Measurements from ENCODE around the gene CHRM3. TPM values are rescaled to one million over a fixed set of nuclear protein-coding genes. Genes with fewer than 3 reads are reported as not detected.

The CHRM3 gene
- total RNA-seq, 1 donor from 2014 or later: 1.4 TPM

DNA sequence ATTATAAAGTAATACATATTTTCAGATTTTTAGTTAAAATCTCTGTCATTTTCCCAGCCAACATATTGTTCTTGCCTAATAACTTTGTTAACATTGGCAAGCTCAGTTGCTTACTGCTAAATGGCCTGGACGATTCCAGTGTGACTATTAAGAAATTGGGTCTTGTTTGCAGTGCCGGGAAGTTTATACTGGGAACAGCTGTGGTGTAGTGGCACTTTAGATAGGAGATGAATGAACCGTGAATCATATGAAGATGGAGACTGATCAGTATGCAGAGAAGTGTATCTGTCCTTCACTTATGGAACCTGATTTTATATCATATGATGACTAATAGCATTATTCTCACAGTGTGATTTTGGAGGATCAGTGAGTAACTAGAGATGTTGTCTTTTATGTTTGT is 3.3 kb downstream of the CHRM3 start:
- no peak for DNase-seq (ENCODE audit: low spot score)
- ATAC-seq: no peak
- intact Hi-C loops (cut with DNase I): no loop called here

DNA sequence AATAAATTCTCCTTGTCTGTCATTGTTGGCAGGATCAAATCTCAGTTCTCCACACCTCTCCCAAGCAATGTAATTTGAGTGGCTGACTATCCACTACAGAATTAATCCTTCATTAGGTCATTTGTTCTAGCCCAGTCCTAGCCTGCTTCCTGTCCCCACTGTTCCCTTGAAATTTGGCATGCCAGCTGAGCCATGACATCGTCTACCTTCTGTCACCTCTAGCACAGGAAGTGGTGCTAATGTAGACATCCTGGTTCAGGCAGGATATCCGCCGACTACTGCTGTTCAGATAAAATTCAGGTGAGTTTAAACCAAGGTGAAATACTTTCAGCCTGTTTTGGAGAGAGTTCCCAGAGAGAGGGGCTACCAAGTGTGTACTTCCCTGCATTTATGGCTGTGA is 5.9 kb downstream of the CHRM3 start:
- ATAC-seq (no peak), DNase-seq (ENCODE audit: low spot score) (no peak)
- intact Hi-C loops (cut with DNase I): no loop called here

DNA sequence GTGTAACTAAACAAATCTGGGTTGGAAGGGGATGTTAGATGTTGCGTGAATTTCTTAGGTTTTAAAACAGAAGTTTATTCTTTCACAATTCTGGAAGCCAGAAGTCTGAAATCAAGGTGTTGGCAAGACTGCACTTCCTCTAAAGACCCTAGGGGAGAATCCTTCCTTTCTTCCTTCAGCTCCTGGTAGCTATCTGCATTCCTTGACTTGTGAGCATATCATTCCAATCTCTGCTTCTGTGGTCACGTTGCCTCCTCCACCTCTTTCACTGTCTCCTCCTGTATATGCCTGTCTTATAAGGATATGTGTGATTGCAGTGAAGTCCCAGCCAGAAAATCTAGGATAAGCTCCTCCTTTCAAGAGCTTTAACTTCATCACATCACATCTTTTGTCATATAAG is 7.7 kb downstream of the CHRM3 start:
- intact Hi-C loops (cut with DNase I): no loop called here
- no peak for DNase-seq (ENCODE audit: low spot score)
- no peak for ATAC-seq

DNA sequence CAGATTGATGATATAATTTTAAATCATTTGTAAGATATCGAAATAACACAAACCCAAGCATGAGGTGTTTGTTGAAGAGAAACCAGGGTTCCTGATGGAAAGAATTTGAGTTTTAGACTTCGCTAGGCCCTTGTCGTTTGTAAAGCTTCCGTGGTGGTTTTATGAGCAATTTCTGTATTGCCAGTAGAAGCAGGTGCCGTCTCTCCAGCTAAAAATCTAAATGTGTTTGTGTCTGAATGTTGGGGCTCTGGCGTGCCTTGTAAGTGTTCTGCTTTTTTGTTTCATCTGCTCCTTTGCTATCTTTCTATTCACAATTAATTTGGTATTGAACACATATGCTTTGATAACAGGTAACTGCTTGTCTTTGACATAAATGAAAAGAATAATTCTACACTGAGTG is 27.5 kb downstream of the CHRM3 start:
- DNase-seq (ENCODE audit: low spot score) (no peak), ATAC-seq (no peak)
- intact Hi-C loops (cut with DNase I): no loop called here

DNA sequence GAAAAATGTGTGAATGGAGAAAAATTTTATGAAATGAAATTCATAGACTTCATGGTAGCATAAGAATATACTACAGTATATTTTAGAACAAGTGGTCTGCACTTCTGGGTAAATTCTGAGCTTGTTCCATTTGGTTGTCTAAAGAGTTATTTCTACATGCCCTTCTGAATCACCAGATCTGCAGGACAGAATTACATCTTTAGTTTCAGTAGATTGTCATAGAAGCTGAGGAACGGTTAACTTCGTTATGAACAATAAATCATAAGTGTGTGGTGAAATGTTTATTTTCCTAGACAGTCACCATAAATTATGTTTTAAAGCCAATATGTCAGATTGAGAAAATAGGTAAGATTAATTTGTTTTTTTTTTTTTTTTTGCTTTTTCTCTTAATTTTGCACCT is 30.9 kb downstream of the CHRM3 start:
- intact Hi-C loops (cut with DNase I): no loop called here
- ATAC-seq: no peak
- no peak for DNase-seq (ENCODE audit: low spot score)

DNA sequence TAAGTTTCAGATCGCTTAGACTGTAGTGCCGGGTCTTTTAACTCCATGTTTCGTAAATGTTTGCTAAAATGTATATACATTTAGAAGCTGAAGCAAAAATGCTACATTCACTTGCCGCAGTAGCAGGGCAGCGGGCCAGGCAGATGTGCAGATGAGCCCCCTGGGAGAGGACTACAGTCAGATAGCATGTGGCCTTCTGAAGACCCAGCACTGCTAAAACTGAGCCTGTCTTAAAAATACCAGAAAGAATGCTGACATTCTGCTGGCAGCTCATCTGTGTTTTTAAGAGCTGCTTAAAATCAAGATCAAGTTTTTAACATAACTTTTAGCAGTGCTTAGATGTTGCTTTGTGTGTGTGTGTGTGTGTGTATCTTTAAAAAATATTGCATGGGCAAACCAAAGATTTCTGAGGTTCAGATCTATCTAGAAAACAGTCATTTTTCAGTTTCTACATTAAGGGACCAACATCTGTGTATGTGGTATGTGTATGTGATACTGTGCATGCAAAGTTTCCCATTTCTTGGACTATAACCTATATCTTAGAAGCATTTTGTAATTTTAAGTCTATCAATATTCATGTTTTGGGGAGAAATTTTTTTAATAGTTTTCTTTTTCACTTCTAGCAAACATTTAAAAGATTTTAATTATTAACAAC is 31.7 kb downstream of the CHRM3 start:
- ATAC-seq (no peak), DNase-seq (ENCODE audit: low spot score) (no peak)
- intact Hi-C loops (cut with DNase I): no loop called here

DNA sequence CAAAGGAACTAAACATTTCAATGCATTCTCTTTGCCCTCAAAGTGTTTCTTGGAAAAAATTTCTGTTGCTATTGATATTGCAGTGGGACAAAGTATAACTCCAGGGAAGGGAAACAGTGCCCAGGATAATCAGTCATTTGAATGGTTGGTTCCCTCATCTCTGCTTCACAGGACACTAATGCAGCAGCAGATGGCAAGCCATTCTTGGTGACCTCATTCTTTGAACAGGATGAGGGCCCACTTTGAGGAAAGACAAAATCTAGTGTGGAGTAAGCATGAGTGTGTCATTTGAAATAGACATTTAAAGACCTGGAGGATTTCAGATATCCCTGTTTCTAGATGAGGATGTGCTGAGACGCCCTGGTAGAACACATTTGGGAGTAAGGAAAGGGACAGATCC is 32.3 kb downstream of the CHRM3 start:
- ATAC-seq (no peak), DNase-seq (ENCODE audit: low spot score) (no peak)
- intact Hi-C loops (cut with DNase I): no loop called here

DNA sequence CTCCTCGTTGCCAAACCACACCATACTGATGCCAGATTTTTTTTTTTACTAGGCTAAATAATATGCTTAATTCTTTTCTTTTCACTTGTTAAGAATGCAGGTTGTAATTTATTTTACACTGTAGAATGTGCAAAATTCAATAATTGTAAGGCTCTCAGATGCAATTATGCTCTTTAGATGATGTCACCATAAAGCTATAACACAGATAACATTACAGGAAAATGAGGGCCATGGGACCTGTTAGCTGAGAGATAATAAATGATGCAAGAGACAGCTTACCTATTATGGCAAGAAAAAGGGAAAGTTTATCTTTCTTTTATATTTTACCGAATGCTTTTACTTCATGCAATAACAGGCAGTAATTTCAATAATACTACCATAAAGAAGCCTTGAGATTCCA is 35.4 kb downstream of the CHRM3 start:
- intact Hi-C loops (cut with DNase I): no loop called here
- ATAC-seq (no peak), DNase-seq (ENCODE audit: low spot score) (no peak)

DNA sequence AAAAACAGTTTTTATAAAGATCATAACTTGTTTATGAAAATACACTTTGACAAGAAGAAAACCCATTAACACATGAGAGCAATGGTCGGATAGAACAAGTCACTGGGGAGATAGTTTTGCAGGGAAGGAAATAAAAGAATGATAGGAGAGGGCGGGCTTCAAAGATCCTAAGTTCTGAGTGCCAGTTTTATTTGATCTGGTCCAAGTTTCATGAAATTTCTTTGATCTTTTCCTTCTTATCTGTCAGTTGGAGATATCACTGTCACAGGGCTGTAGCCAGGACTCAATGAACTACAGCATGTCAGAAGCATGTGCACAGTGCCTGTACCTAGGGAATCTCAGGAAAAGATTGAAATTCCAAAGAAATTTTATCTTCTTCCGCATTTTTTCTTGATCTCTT is 36.5 kb downstream of the CHRM3 start:
- no peak for DNase-seq (ENCODE audit: low spot score)

DNA sequence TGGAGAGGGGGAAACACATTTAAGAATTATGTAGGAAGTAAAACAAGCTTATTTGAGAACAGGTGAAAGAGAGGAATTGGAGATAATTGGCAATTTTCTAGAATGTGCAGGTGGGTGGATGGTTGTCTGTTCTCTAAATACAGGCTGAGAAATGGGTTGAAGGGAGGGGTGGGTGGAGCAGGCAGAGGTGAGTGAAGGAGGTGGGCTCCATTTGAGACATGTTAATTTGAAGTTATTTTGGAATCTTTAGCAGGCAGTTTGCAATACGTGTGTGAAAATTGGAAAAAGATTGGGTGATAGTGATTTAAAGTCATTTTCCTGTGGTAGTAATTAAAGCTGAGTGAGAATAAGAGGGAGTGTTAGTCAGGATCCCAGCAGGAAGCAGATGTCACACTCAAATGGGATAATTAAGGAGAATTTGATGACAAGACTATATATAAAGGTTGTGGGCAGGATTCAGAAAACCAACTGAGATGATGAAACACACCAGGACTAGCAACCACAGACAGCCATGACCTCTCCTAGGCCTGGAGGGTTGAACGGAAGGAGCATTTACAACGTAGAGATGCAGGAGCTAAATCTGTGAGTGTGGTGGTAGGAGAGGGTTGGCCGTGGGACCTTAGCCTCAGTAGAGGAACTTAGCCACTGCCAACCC is 40.6 kb downstream of the CHRM3 start:
- DNase-seq (ENCODE audit: low spot score) (no peak), ATAC-seq (no peak)
- intact Hi-C loops (cut with DNase I): no loop called here

More for the DNA sequence above, 36.5 kb downstream of the CHRM3 start:
- ATAC-seq: no peak
- intact Hi-C loops (cut with DNase I): no loop called here

DNA sequence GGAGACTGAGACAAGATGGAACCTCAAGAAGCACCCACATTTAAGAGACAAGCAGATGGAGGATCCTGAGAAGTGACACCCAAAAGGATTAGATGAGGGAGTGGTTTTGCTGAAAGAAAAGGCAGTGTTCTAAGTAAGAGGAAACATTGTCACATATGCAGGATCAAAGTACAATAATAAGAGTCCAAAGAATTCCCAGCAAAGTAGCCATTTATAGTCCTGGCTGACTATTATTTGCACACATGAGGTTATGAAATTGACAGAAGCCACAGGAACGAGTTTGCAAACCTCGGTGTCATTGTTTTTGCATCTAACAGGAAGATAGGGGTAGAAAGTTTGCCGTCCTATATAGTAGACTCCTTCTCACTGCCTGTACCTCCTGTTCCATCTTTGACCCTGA is 41.3 kb downstream of the CHRM3 start:
- intact Hi-C loops (cut with DNase I): no loop called here
- ATAC-seq (no peak), DNase-seq (ENCODE audit: low spot score) (no peak)

DNA sequence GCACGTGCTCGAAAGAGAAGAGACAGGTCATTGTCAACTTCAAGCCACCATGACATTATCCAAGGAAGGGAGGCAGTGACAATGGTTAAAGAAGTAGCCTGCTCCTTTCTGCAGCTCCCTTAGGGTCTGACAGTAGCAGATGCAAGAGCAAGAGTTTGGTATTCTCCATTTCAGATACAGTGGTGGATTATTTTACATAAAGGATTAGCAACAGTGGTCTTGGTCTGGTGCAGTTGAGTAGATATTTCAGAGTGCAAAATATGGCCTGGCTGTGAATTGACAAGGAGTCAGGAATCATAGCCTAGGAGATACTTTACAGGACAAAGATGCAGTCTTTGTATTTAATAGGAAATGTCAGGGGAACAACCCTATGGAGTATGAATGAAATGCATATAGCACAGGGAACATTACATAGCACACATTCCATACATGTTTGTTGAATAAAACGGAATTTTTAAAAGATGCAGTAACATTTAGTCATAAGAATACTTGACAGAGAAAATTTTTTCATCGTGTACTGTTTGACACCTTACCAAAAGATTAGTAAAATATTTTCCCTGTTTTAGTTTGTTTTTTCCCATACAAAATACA is 41.8 kb downstream of the CHRM3 start:
- ATAC-seq: no peak
- intact Hi-C loops (cut with DNase I): no loop called here
- DNase-seq (ENCODE audit: low spot score): no peak

DNA sequence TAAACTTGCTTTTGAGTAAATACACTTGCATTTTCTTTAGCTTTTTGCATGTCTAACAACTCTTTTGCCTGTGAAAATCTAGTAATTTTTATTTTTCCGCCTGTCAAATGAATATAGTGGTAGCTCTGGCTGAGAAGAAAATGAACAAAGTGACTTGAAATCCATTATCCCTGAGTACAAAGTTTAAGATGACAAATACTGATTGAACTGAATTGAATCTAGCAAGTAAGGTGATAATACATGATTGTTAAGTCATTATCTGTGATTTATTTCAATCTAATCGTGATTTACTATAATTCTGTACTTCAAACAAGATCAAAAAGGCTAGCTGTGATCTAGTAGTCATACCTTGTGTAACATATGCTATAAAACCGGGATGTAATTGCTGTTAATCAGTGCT is 42.8 kb downstream of the CHRM3 start:
- intact Hi-C loops (cut with DNase I): no loop called here
- DNase-seq (ENCODE audit: low spot score) (no peak), ATAC-seq (no peak)

DNA sequence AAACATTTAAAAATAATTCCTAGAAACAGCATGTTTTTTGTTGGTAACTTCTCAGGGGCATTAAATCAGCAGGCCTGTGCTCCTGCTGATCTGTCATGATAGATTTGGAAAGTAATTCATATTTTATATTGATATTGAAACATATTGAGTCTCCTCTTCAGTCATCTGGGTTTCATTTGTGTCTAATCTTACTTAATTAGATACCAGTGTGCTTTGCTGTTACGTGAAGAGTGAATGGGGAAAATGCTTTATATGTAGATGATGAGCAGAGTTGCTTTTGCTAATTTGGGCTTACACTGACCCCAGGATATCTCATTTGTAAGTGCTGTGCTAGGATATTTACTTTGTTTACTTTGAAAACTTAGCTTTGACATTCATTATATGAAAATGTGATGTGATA is 45.9 kb downstream of the CHRM3 start:
- no peak for DNase-seq (ENCODE audit: low spot score)
- intact Hi-C loops (cut with DNase I): no loop called here
- no peak for ATAC-seq

DNA sequence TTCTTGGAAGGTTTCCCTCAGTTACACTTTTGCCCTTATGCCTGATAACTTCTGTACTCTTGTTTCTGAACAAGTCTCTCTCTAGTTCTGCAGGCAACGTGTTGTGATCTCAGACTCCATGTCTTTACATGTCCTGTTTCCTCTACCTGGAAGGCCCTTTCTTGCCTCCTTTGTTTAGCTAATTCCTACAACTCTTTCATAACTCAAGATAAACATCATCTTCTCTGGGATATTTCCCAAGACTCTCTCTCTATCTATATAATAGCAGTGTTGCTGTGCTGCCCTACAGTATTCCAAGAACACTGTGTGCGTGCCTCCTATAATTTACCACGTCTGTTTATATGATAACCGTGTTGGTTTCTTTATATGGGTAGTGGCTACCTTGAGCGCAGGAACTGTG is 47.8 kb downstream of the CHRM3 start:
- DNase-seq (ENCODE audit: low spot score) (no peak), ATAC-seq (no peak)
- intact Hi-C loops (cut with DNase I): no loop called here

Data from sciatic nerve (tissue), 2 donors.